Measurements from ENCODE around the gene USP43. TPM values are rescaled to one million over a fixed set of nuclear protein-coding genes. Genes with fewer than 3 reads are reported as not detected.

Gene USP43
- total RNA-seq, 2 experiments from 2014 or later = 0.28 to 0.29 TPM

DNA sequence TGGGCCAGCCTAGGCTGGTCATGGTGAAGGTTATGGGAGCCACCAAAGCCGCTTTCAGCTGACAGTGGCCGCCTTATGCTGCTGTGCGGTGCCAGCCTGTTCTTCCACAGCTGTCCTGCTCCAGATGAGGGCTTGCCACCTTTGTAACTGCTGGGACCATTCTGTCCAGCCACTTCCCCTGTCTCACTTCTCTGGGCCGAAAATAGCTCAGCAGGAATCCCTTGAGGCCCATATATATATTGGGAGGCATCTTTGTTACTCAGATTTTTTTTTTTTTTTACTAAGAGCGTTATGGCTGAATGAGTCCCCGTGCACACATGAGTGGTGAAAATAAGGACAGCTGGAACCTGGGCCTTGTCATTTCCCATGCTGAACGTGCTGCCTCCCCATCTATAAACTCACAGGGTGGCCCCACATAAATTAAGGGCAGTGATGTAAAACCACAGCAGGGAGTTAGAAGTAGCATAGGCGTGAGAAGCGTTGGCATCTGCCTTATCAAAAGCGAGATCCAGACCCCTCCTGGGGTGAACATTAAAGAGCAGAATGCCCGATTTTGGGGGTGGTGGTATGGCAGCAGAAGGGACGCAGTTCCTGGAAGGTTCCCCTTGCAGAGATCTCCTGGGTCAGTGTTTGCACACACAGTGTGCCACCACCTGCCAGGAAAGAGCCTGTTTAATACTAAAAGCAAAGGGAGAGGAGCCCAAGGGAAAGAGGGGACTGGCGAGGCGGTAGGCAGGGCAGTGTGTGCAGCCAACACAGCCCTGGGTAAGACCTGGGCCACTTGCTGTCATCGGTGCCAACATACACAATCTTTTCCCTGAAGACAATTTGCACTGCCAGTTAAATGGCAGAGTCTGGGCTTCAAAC is 57.8 kb downstream of the USP43 start:
- no peaks in the 10 kb centered on the region for H3K9me3 Mint-ChIP-seq (ENCODE audit: low read depth)
- H3K4me1 Mint-ChIP-seq = peaks cover 2% of the 10 kb centered on the region
- CTCF ChIA-PET = no interaction called here
- H3K27ac Mint-ChIP-seq = no peak overlapping the region
- DNase-seq = no peak
- no peak for ATAC-seq
- no peak overlapping the region for H3K4me3 Mint-ChIP-seq
- H3K27me3 Mint-ChIP-seq = no peaks in the 10 kb centered on the region
- no peaks in the 10 kb centered on the region for H3K36me3 Mint-ChIP-seq

- H3K4me1 Mint-ChIP-seq = peaks cover 2% of the 10 kb centered on the region
- CTCF ChIA-PET = no interaction called here
- no peaks in the 10 kb centered on the region for H3K9me3 Mint-ChIP-seq (ENCODE audit: low read depth)
- DNase-seq = no peak
- no peak for ATAC-seq
- no peaks in the 10 kb centered on the region for H3K36me3 Mint-ChIP-seq
- H3K4me3 Mint-ChIP-seq = no peak overlapping the region
- no peaks in the 10 kb centered on the region for H3K27me3 Mint-ChIP-seq
- no peak overlapping the region for H3K27ac Mint-ChIP-seq
These were observed 58.4 kb downstream of the USP43 start for GRCh38 chr17:9703781-9704082.

GRCh38 chr17:9705745-9706144 is 60.4 kb downstream of the USP43 start:
- CTCF ChIA-PET = no interaction called here
- no peak for ATAC-seq
- no peaks in the 10 kb centered on the region for H3K27me3 Mint-ChIP-seq
- H3K4me1 Mint-ChIP-seq = peaks cover 2% of the 10 kb centered on the region
- DNase-seq = no peak
- no peak overlapping the region for H3K4me3 Mint-ChIP-seq
- no peaks in the 10 kb centered on the region for H3K36me3 Mint-ChIP-seq
- H3K9me3 Mint-ChIP-seq (ENCODE audit: low read depth) = no peaks in the 10 kb centered on the region
- H3K27ac Mint-ChIP-seq = no peak overlapping the region

DNA sequence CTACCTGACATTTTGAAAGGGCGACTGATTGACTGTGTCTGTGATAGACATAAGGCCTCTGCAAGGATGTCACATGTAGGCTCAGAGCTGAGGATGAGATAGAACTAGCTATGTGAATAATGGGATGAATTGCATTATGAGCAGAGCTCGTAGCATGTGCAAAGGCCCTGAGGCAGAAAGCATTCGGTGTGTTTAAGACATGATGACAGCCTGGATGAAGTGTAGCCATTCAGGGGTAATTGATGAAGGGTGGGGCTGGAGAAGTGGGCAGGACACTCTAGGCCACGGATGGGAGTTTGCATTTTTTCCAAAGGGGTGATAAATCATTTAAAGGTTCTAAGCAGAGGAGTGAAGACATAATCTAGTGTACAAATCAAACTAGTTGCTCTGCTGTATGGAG is 62.6 kb downstream of the USP43 start:
- CTCF ChIA-PET = no interaction called here
- no peak for ATAC-seq
- no peak for DNase-seq
- Mint-ChIP-seq H3K9me3 (ENCODE audit: low read depth) (no peaks in the 10 kb centered on the region), H3K4me3 (no peak overlapping the region), H3K4me1 (peaks cover 2% of the 10 kb centered on the region), H3K27ac (no peak overlapping the region), H3K36me3 (no peaks in the 10 kb centered on the region), H3K27me3 (no peaks in the 10 kb centered on the region)

DNA sequence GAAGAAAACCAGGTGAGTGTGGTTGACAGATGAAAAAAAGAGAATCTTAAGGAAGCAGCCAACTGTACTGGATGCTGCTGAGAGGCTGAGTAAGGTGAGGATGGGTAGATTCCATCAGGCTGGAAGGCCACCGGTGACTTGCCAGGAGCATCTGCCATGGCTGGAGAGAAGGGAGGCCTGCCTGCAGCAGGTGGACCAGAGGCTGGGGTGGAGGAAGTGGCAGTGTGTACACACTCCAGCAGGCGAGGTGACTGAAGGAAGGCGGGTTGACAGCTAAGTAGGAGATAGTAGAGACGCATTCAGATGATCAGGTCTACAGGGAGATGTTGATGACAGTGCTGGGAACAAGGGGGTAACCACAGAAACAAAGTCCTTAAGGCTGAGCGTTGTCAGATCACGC is 69.5 kb downstream of the USP43 start:
- ATAC-seq (no peak), DNase-seq (no peak)
- Mint-ChIP-seq H3K27ac (no peak overlapping the region), H3K4me3 (no peak overlapping the region), H3K4me1 (no peaks in the 10 kb centered on the region), H3K27me3 (no peaks in the 10 kb centered on the region), H3K9me3 (ENCODE audit: low read depth) (no peaks in the 10 kb centered on the region), H3K36me3 (no peaks in the 10 kb centered on the region)
- CTCF ChIA-PET = no interaction called here

- Mint-ChIP-seq H3K27ac (no peak overlapping the region), H3K4me1 (no peaks in the 10 kb centered on the region), H3K27me3 (no peaks in the 10 kb centered on the region), H3K4me3 (no peak overlapping the region), H3K9me3 (ENCODE audit: low read depth) (no peaks in the 10 kb centered on the region), H3K36me3 (no peaks in the 10 kb centered on the region)
- ATAC-seq = no peak
- CTCF ChIA-PET = no interaction called here
- DNase-seq = no peak
These were observed 70.2 kb downstream of the USP43 start for GRCh38 chr17:9715503-9716016.

DNA sequence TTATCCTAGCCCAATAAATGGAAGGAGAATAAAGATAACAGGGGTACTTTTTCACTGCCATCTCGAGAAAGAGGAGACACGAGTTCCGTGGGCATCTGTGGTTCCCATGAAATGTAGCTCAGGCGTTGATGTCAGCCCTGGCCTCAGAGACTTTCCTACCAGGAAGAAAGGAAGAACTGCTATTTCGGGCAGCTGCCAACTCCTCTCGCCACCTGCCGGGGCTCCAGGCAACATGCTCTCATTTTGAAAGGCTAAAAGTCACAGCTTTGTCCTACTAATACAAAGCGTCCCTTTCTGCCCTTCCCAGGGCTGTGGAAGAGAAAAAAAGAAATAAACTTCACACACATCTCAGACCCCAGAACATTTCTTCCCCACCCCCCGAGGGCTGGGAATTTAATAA is 80.3 kb downstream of the USP43 start:
- H3K27ac Mint-ChIP-seq = no peak overlapping the region
- ATAC-seq (no peak), DNase-seq (no peak)
- CTCF ChIA-PET = no interaction called here
- H3K4me1 Mint-ChIP-seq = no peaks in the 10 kb centered on the region
- H3K4me3 Mint-ChIP-seq = no peak overlapping the region
- H3K27me3 Mint-ChIP-seq = peaks cover 11% of the 10 kb centered on the region
- H3K36me3 Mint-ChIP-seq = no peaks in the 10 kb centered on the region
- H3K9me3 Mint-ChIP-seq (ENCODE audit: low read depth) = no peaks in the 10 kb centered on the region

- ATAC-seq (no peak), DNase-seq (no peak)
- Mint-ChIP-seq H3K4me1 (no peaks in the 10 kb centered on the region), H3K27ac (no peak overlapping the region), H3K27me3 (peaks cover 13% of the 10 kb centered on the region), H3K9me3 (ENCODE audit: low read depth) (no peaks in the 10 kb centered on the region), H3K36me3 (no peaks in the 10 kb centered on the region), H3K4me3 (no peak overlapping the region)
- CTCF ChIA-PET = interaction anchor here (1.1 kb wide), 1 partner anchor 9 kb away, joined by 3 read pairs; no protein-coding TSS in a partner anchor
These were observed 81.0 kb downstream of the USP43 start for GRCh38 chr17:9726291-9726690.

GRCh38 chr17:9728005-9728404 is 82.7 kb downstream of the USP43 start:
- CTCF ChIA-PET = interaction anchor here (0.6 to 1.3 kb wide), 5 partner anchors 17 to 151 kb away, joined by 3 to 6 read pairs (median 4); partner anchors contain the start of gene CFAP52
- H3K4me3 Mint-ChIP-seq = no peak overlapping the region
- ATAC-seq (no peak), DNase-seq (no peak)
- no peaks in the 10 kb centered on the region for H3K36me3 Mint-ChIP-seq
- no peaks in the 10 kb centered on the region for H3K9me3 Mint-ChIP-seq (ENCODE audit: low read depth)
- H3K27ac Mint-ChIP-seq = no peak overlapping the region
- H3K27me3 Mint-ChIP-seq = peaks cover 13% of the 10 kb centered on the region
- H3K4me1 Mint-ChIP-seq = no peaks in the 10 kb centered on the region

- DNase-seq (no peak), ATAC-seq (no peak)
- Mint-ChIP-seq H3K4me1 (no peaks in the 10 kb centered on the region), H3K27me3 (peaks cover 13% of the 10 kb centered on the region), H3K9me3 (ENCODE audit: low read depth) (no peaks in the 10 kb centered on the region), H3K4me3 (no peak overlapping the region), H3K36me3 (no peaks in the 10 kb centered on the region), H3K27ac (no peak overlapping the region)
- CTCF ChIA-PET = interaction anchor here (0.6 to 1.3 kb wide), 6 partner anchors 16 to 152 kb away, joined by 3 to 6 read pairs (median 4); partner anchors contain the start of gene CFAP52
These were observed 83.2 kb downstream of the USP43 start for GRCh38 chr17:9728564-9728963.

GRCh38 chr17:9729034-9729650 is 83.8 kb downstream of the USP43 start:
- ATAC-seq (no peak), DNase-seq (no peak)
- H3K27me3 Mint-ChIP-seq = peaks cover 11% of the 10 kb centered on the region
- CTCF ChIA-PET = interaction anchor here (0.6 to 1.8 kb wide), 7 partner anchors 16 to 152 kb away, joined by 3 to 6 read pairs (median 4); partner anchors contain the start of gene CFAP52
- H3K4me3 Mint-ChIP-seq = no peak overlapping the region
- H3K9me3 Mint-ChIP-seq (ENCODE audit: low read depth) = no peaks in the 10 kb centered on the region
- no peaks in the 10 kb centered on the region for H3K36me3 Mint-ChIP-seq
- H3K27ac Mint-ChIP-seq = no peak overlapping the region
- H3K4me1 Mint-ChIP-seq = no peaks in the 10 kb centered on the region

DNA sequence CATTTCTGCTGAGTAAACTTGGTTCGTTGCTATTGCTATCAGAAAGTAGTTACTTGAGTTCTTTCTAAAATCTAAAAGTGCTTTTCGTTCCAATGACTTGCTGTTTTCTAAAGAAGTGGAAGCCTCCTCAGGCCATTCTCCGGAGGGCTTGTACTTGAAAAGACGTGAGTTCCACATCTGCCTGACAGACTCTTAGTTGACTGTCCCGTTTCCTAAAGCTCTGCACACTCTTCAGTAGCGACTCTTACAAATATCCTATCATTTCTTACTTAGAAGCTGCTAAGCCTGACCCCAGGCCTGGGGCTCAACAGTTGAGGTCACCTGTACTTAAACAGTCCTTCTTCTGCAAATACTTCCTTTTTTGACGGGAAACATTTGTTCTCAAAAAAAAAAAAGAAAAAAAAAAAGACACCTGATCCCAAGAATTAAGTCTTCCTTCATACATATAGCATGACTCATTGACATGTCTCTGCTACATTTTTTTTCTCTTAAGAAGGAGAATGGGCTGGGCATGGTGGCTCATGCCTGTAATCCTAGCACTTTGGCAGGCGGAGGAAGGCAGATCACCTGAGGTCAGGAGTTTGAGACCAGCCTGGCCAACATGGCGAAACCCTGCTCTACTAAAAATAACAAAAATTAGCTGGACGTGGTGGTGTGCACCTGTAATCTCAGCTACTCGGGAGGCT is 84.6 kb downstream of the USP43 start:
- peaks cover 11% of the 10 kb centered on the region for H3K27me3 Mint-ChIP-seq
- H3K4me1 Mint-ChIP-seq = no peaks in the 10 kb centered on the region
- H3K36me3 Mint-ChIP-seq = no peaks in the 10 kb centered on the region
- no peak overlapping the region for H3K27ac Mint-ChIP-seq
- CTCF ChIA-PET = interaction anchor here (0.7 to 1.8 kb wide), 2 partner anchors 15 to 39 kb away, joined by 4 to 5 read pairs; no protein-coding TSS in a partner anchor
- no peak for DNase-seq
- no peak for ATAC-seq
- H3K4me3 Mint-ChIP-seq = no peak overlapping the region
- H3K9me3 Mint-ChIP-seq (ENCODE audit: low read depth) = no peaks in the 10 kb centered on the region

DNA sequence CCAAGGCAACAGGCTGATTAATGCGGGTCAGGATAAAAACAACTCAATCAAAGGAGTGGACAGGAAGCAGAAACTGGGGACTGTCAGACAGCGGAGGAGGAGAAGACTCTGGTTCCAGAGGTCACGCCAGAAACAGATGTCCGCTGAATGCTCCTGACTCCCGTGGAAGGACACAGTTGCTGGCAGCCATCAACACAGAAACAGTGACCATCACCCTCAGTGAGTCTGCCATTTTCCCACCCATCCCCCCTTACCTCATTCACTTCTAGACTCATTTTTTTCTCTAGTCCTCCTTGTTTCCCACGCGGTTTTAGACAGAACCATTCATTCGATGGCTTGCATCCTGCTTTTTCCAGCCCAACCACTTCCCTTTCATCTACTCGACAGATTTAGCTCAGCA is 105.2 kb downstream of the USP43 start:
- no peaks in the 10 kb centered on the region for H3K36me3 Mint-ChIP-seq
- H3K4me1 Mint-ChIP-seq = no peaks in the 10 kb centered on the region
- DNase-seq (no peak), ATAC-seq (no peak)
- H3K4me3 Mint-ChIP-seq = no peak overlapping the region
- H3K27ac Mint-ChIP-seq = no peak overlapping the region
- H3K9me3 Mint-ChIP-seq (ENCODE audit: low read depth) = no peaks in the 10 kb centered on the region
- peaks cover 15% of the 10 kb centered on the region for H3K27me3 Mint-ChIP-seq
- CTCF ChIA-PET = no interaction called here
